ENCODE measurements around the gene MCM9. TPM values are rescaled to one million over a fixed set of nuclear protein-coding genes. Genes with fewer than 3 reads are reported as not detected.

MCM9 gene
- total RNA-seq, 2 donors from 2014 or later: 13.6 to 24.8 TPM

- H3K36me3 ChIP-seq: no peaks in the 10 kb centered on the region
- no peaks in the 10 kb centered on the region for H3K4me1 ChIP-seq (replicated peaks)
- no peak overlapping the region for H3K27ac ChIP-seq
- WGBS: 70% methylated on average over 2 of the region's 2 CpGs
- TF ChIP-seq POLR2AphosphoS5 (IDR thresholded peaks at IDR 0.05) (no peak), CTCF (IDR thresholded peaks at IDR 0.05) (no peak), POLR2A (IDR thresholded peaks at IDR 0.05) (no peak)
- H3K27me3 ChIP-seq (replicated peaks; ENCODE audit: insufficient read depth): no peaks in the 10 kb centered on the region
- intact Hi-C loops (cut with DNase I): no loop called here
- no peaks in the 10 kb centered on the region for H3K9me3 ChIP-seq
- H3K4me3 ChIP-seq: no peak overlapping the region
- no peak for DNase-seq (ENCODE audit: low spot score)
Observed at GRCh38 chr6:118873239-118873638, 61.7 kb downstream of the MCM9 start.

- DNase-seq (ENCODE audit: low spot score): no peak
- 88% methylated on average over 2 of the region's 2 CpGs for WGBS
- TF ChIP-seq POLR2A (IDR thresholded peaks at IDR 0.05) (no peak), CTCF (IDR thresholded peaks at IDR 0.05) (no peak), POLR2AphosphoS5 (IDR thresholded peaks at IDR 0.05) (no peak)
- H3K36me3 ChIP-seq: no peaks in the 10 kb centered on the region
- no peak overlapping the region for H3K27ac ChIP-seq
- intact Hi-C loops (cut with DNase I): no loop called here
- no peaks in the 10 kb centered on the region for H3K27me3 ChIP-seq (replicated peaks; ENCODE audit: insufficient read depth)
- no peaks in the 10 kb centered on the region for H3K9me3 ChIP-seq
- no peak overlapping the region for H3K4me3 ChIP-seq
- no peaks in the 10 kb centered on the region for H3K4me1 ChIP-seq (replicated peaks)
Observed at GRCh38 chr6:118872726-118873125, 62.2 kb downstream of the MCM9 start.

GRCh38 chr6:118872318-118872717 is 62.6 kb downstream of the MCM9 start:
- no peak for DNase-seq (ENCODE audit: low spot score)
- Histone ChIP-seq H3K9me3 (no peaks in the 10 kb centered on the region), H3K27me3 (replicated peaks; ENCODE audit: insufficient read depth) (no peaks in the 10 kb centered on the region), H3K27ac (no peak overlapping the region), H3K4me1 (replicated peaks) (no peaks in the 10 kb centered on the region), H3K36me3 (no peaks in the 10 kb centered on the region), H3K4me3 (no peak overlapping the region)
- no peak for TF ChIP-seq CTCF (IDR thresholded peaks at IDR 0.05)
- TF ChIP-seq POLR2AphosphoS5 (IDR thresholded peaks at IDR 0.05): no peak
- TF ChIP-seq POLR2A (IDR thresholded peaks at IDR 0.05): no peak
- intact Hi-C loops (cut with DNase I): no loop called here

GRCh38 chr6:118871331-118871730 is 63.6 kb downstream of the MCM9 start:
- Histone ChIP-seq H3K27ac (no peak overlapping the region), H3K4me3 (no peak overlapping the region), H3K4me1 (replicated peaks) (no peaks in the 10 kb centered on the region), H3K9me3 (no peaks in the 10 kb centered on the region), H3K27me3 (replicated peaks; ENCODE audit: insufficient read depth) (no peaks in the 10 kb centered on the region), H3K36me3 (no peaks in the 10 kb centered on the region)
- WGBS: 87% methylated on average over 5 of the region's 5 CpGs
- DNase-seq (ENCODE audit: low spot score): no peak
- no peak for TF ChIP-seq POLR2A (IDR thresholded peaks at IDR 0.05)
- TF ChIP-seq POLR2AphosphoS5 (IDR thresholded peaks at IDR 0.05): no peak
- TF ChIP-seq CTCF (IDR thresholded peaks at IDR 0.05): no peak
- intact Hi-C loops (cut with DNase I): no loop called here

GRCh38 chr6:118869894-118870589 is 64.9 kb downstream of the MCM9 start:
- no peak overlapping the region for H3K4me3 ChIP-seq
- no peak for DNase-seq (ENCODE audit: low spot score)
- H3K9me3 ChIP-seq: no peaks in the 10 kb centered on the region
- H3K4me1 ChIP-seq (replicated peaks): peaks cover 2% of the 10 kb centered on the region
- intact Hi-C loops (cut with DNase I): no loop called here
- no peaks in the 10 kb centered on the region for H3K27me3 ChIP-seq (replicated peaks; ENCODE audit: insufficient read depth)
- no peaks in the 10 kb centered on the region for H3K36me3 ChIP-seq
- H3K27ac ChIP-seq: no peak overlapping the region
- TF ChIP-seq POLR2AphosphoS5 (IDR thresholded peaks at IDR 0.05) (no peak), CTCF (IDR thresholded peaks at IDR 0.05) (no peak), POLR2A (IDR thresholded peaks at IDR 0.05) (no peak)
- 94% methylated on average over 2 of the region's 2 CpGs for WGBS
